Prostate gland (tissue), 2 donors: ENCODE measurements around the gene EPB41L5. TPM values are rescaled to one million over a fixed set of nuclear protein-coding genes. Genes with fewer than 3 reads are reported as not detected.
"Not testable (repeated sequence)": the region's sequence is repeated elsewhere in the genome, so short reads cannot be mapped to it uniquely, and the experiment has no call there.

ENCODE experiments used
- DNase-seq: peaks from one replicate; pipeline ENCODE4 v3.0.0-alpha.2; 2019; ENCODE audit warnings: low spot score
- H3K27ac ChIP-seq, 2 donors: fragments of 200-600 bp; sonication (generic); 2 replicates each; pipeline ENCODE4 v1.5.1; 2017 to 2019
- H3K27me3 ChIP-seq: fragments of 200-600 bp; sonication (generic); replicated peaks from 2 replicates; pipeline ENCODE4 v1.5.1; 2019; ENCODE audit not compliant: insufficient read depth
- H3K36me3 ChIP-seq, 2 donors: fragments of 200-600 bp; sonication (generic); 1 replicate in 1 of 2; 2 replicates in 1 of 2; pipeline versions ENCODE4 v1.5.1 to v1.8.1; 2017 to 2019
- H3K4me1 ChIP-seq: fragments of 200-600 bp; sonication (generic); replicated peaks from 2 replicates; pipeline ENCODE4 v1.5.1; 2019
- H3K4me3 ChIP-seq, 2 donors: fragments of 200-600 bp; sonication (generic); 2 replicates each; pipeline ENCODE4 v1.5.1; 2017 to 2019
- H3K9me3 ChIP-seq: fragments of 200-600 bp; sonication (generic); 2 replicates; pipeline ENCODE4 v1.5.1; 2017
- CTCF ChIP-seq, 4 experiments: fragments of 200-600 bp in 2 of 4; fragments of 450-650 bp in 2 of 4; sonication (generic) in 2 of 4; IDR thresholded peaks; 1 replicate in 3 of 4; 2 replicates in 1 of 4; pipeline ENCODE4 v1.5.1; 2016 to 2019; ENCODE audit warnings: antibody characterized with exemption in 4 of 4, mild to moderate bottlenecking in 2 of 4, moderate library complexity in 2 of 4
- POLR2A ChIP-seq: fragments of 450-650 bp; IDR thresholded peaks from one replicate; pipeline ENCODE4 v1.6.1; 2016; ENCODE audit warnings: antibody characterized with exemption, mild to moderate bottlenecking
- POLR2AphosphoS5 ChIP-seq: sonication (generic); formaldehyde crosslinking; IDR thresholded peaks from one replicate; pipeline ENCODE4 v1.6.1; 2017; ENCODE audit warnings: antibody characterized with exemption
- WGBS: methylation state at CpG from one replicate; pipeline ENCODE4 v1.1.5; 2018; 5-methylcytosine and 5-hydroxymethylcytosine counted together
- intact Hi-C: fragments of 100-400 bp; cut with DNase I; formaldehyde crosslinking; loops from one replicate; pipeline ENCODE4 v1.14.2; 2022
- total RNA-seq, 2 donors: library from RNA; depleted of rRNA; stranded (reverse); fragments of >200 nt; gene quantifications; one replicate each; pipeline ENCODE4 v1.1.0, GENCODE V29; 2016

EPB41L5 gene
- total RNA-seq, 2 donors from 2014 or later = 37.1 to 51.1 TPM

- WGBS = 95% methylated on average over 2 of the region's 2 CpGs
- no peak for DNase-seq
- intact Hi-C loops = no loop called here
- Histone ChIP-seq H3K27me3 (no peaks in the 10 kb centered on the region), H3K36me3 (no peaks in the 10 kb centered on the region), H3K27ac (no peak overlapping the region), H3K4me3 (no peak overlapping the region), H3K4me1 (no peaks in the 10 kb centered on the region), H3K9me3 (no peaks in the 10 kb centered on the region)
- TF ChIP-seq POLR2AphosphoS5 (no peak), CTCF (IDR thresholded peaks at IDR 0.05) (no peak), POLR2A (no peak)
Observed at GRCh38 chr2:120149406-120149805, 136.5 kb downstream of the EPB41L5 start.

GRCh38 chr2:120150040-120150482 is 137.2 kb downstream of the EPB41L5 start:
- no peak for DNase-seq
- H3K36me3 ChIP-seq = no peaks in the 10 kb centered on the region
- no peaks in the 10 kb centered on the region for H3K27me3 ChIP-seq
- TF ChIP-seq POLR2A = no peak
- TF ChIP-seq POLR2AphosphoS5 = no peak
- no peak for TF ChIP-seq CTCF (IDR thresholded peaks at IDR 0.05)
- H3K4me1 ChIP-seq = no peaks in the 10 kb centered on the region
- 99% methylated on average over 4 of the region's 4 CpGs for WGBS
- H3K27ac ChIP-seq = no peak overlapping the region
- intact Hi-C loops = no loop called here
- H3K9me3 ChIP-seq = no peaks in the 10 kb centered on the region
- no peak overlapping the region for H3K4me3 ChIP-seq

- intact Hi-C loops = no loop called here
- DNase-seq = no peak
- Histone ChIP-seq H3K9me3 (no peaks in the 10 kb centered on the region), H3K4me1 (no peaks in the 10 kb centered on the region), H3K4me3 (no peak overlapping the region), H3K27me3 (no peaks in the 10 kb centered on the region), H3K36me3 (no peaks in the 10 kb centered on the region), H3K27ac (no peak overlapping the region)
- WGBS = 98% methylated on average over 3 of the region's 3 CpGs
- TF ChIP-seq CTCF (IDR thresholded peaks at IDR 0.05) = no peak
- TF ChIP-seq POLR2A = no peak
- TF ChIP-seq POLR2AphosphoS5 = no peak
Observed at GRCh38 chr2:120155308-120155707, 142.4 kb downstream of the EPB41L5 start.

GRCh38 chr2:120158658-120159057 is 145.8 kb downstream of the EPB41L5 start:
- H3K4me3 ChIP-seq, DNase-seq, H3K27me3 ChIP-seq, H3K27ac ChIP-seq, H3K9me3 ChIP-seq, H3K36me3 ChIP-seq, intact Hi-C loops, H3K4me1 ChIP-seq: not testable (repeated sequence)
- 82% methylated on average over 2 of the region's 2 CpGs for whole genome bisulfite sequencing

GRCh38 chr2:120161190-120161589 is 148.3 kb downstream of the EPB41L5 start:
- no peaks in the 10 kb centered on the region for H3K36me3 ChIP-seq
- intact Hi-C loops = no loop called here
- H3K9me3 ChIP-seq = no peaks in the 10 kb centered on the region
- H3K4me1 ChIP-seq = no peaks in the 10 kb centered on the region
- H3K27me3 ChIP-seq = no peaks in the 10 kb centered on the region
- TF ChIP-seq POLR2A (no peak), POLR2AphosphoS5 (no peak), CTCF (IDR thresholded peaks at IDR 0.05) (no peak)
- no peak overlapping the region for H3K4me3 ChIP-seq
- DNase-seq = no peak
- no peak overlapping the region for H3K27ac ChIP-seq
